Esophagus (tissue), 2 donors: ENCODE measurements around the gene CATSPER1. TPM values are rescaled to one million over a fixed set of nuclear protein-coding genes. Genes with fewer than 3 reads are reported as not detected.
"Not testable (repeated sequence)": the region's sequence is repeated elsewhere in the genome, so short reads cannot be mapped to it uniquely, and the experiment has no call there.

ENCODE experiments used
- H3K27ac ChIP-seq, 2 donors: one replicate each; pipeline ENCODE4 v1.5.1; 2013; ENCODE audit warnings: low read depth in 2 of 2, mild to moderate bottlenecking in 2 of 2, inconsistent platforms in 1 of 2, low read length in 1 of 2, moderate library complexity in 1 of 2
- H3K27me3 ChIP-seq, 2 donors: one replicate each; pipeline ENCODE4 v1.6.1; 2013; ENCODE audit warnings: low read length in 2 of 2, control low read depth in 1 of 2, mild to moderate bottlenecking in 1 of 2; ENCODE audit not compliant: insufficient read depth in 2 of 2, control insufficient read depth in 1 of 2
- H3K36me3 ChIP-seq, 2 donors: one replicate each; pipeline ENCODE4 v1.6.1; 2013; ENCODE audit warnings: low read length in 1 of 2; ENCODE audit not compliant: control insufficient read depth in 2 of 2, insufficient read depth in 2 of 2
- H3K4me1 ChIP-seq, 2 donors: one replicate each; pipeline ENCODE4 v1.6.1; 2013; ENCODE audit warnings: low read length in 1 of 2; ENCODE audit not compliant: control insufficient read depth in 2 of 2, insufficient read depth in 2 of 2
- H3K4me3 ChIP-seq, 2 donors: one replicate each; pipeline ENCODE4 v1.5.1; 2013; ENCODE audit warnings: low read length in 2 of 2, mild to moderate bottlenecking in 2 of 2, low read depth in 1 of 2, moderate library complexity in 1 of 2
- H3K9me3 ChIP-seq, 2 donors: one replicate each; pipeline ENCODE4 v1.6.1; 2013; ENCODE audit warnings: mild to moderate bottlenecking in 2 of 2, low read depth in 1 of 2, low read length in 1 of 2, moderate library complexity in 1 of 2; ENCODE audit not compliant: control insufficient read depth in 2 of 2, insufficient read depth in 1 of 2
- WGBS, 2 donors: extraction: QIAGEN DNeasy Blood & Tissue Kit; methylation state at CpG; one replicate each; pipeline ENCODE4 v1.1.7; 2013; 5-methylcytosine and 5-hydroxymethylcytosine counted together
- polyA plus RNA-seq, 2 donors: library from polyadenylated mRNA; stranded (reverse); fragments of 200-250 nt; gene quantifications; one replicate each; pipeline ENCODE4 v1.2.3, GENCODE V29; 2013
- donor health status: healthy with polysubstance abuse.
- donor health status: Bipolar disorder and iron deficiency.

Gene CATSPER1
- polyA plus RNA-seq, 2 donors: 0.05 to 0.06 TPM

DNA sequence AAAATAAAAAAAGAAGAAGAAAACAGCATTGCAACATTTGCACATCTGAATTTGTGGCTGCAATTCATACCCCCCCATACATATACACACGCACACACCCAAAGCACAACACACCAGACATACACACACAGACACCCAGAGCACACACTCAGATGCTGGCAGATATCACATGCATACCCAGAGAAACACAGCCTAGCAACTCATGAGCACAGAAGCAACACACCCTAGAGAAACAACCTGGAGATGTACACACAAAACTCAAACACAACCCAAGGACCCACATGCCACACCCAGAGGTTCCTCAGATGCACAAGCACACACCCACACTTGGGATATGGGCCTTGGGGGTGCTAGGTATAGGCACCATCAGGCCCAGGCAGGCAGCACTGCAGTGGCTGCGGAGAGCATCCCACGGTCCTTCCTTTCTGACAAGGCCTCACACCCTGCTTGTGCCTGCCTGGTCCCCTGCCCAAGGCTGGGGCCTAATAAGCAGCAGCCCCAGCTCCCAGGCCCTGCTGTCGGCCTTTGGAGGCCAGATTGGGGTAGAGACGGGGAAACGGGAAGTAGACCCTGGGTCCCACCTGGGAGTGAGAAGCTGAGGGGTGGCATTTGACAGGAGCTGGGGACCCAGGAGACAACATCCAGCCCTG is 11.3 kb downstream of the CATSPER1 start:
- H3K27ac ChIP-seq: no peak overlapping the region
- WGBS, 2 donors: 91 to 93% methylated on average over 6 of the region's 6 CpGs

DNA sequence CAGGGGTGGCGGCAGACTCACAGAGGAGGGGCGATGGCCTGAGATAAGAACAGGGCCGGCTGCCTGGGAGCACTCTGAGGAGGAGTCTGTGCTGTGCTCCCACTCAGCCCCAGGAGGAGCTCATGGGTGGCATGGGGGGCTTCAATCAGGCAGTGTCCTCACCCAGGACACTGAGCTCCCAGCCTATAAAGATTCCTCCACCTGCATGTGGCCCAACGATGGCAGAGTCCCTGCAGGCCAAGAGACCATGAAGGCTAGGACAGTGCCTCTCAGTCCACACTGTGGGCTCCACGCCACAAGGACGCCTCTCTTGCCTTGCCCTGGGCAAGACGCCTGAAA is 12.5 kb downstream of the CATSPER1 start:
- no peaks in the 10 kb centered on the region for H3K9me3 ChIP-seq
- peaks cover 2 to 3% of the 10 kb centered on the region in 2 donors for H3K4me1 ChIP-seq
- H3K36me3 ChIP-seq: no peaks in the 10 kb centered on the region
- H3K27ac ChIP-seq: no peak overlapping the region
- H3K4me3 ChIP-seq: no peak overlapping the region
- 73 to 74% methylated on average over 7 of the region's 7 CpGs for WGBS, 2 donors
- no peaks in the 10 kb centered on the region for H3K27me3 ChIP-seq

More for the DNA sequence above, 11.3 kb downstream of the CATSPER1 start:
- peaks cover 2 to 3% of the 10 kb centered on the region in 2 donors for H3K4me1 ChIP-seq
- no peaks in the 10 kb centered on the region for H3K9me3 ChIP-seq
- H3K4me3 ChIP-seq: no peak overlapping the region
- H3K27me3 ChIP-seq: no peaks in the 10 kb centered on the region
- no peaks in the 10 kb centered on the region for H3K36me3 ChIP-seq

GRCh38 chr11:66012946-66013761 is 13.1 kb downstream of the CATSPER1 start:
- WGBS, 2 donors: 53% methylated on average over 12 of the region's 12 CpGs
- no peaks in the 10 kb centered on the region for H3K36me3 ChIP-seq
- H3K27ac ChIP-seq: peak overlapping the region; percentile 43 to 90
- H3K9me3 ChIP-seq: no peaks in the 10 kb centered on the region
- H3K27me3 ChIP-seq: no peaks in the 10 kb centered on the region
- peaks cover 2 to 3% of the 10 kb centered on the region in 2 donors for H3K4me1 ChIP-seq
- H3K4me3 ChIP-seq: peak overlapping the region; percentile 15 to 42

- H3K4me3 ChIP-seq: peak overlapping the region; percentile 42 to 46
- no peaks in the 10 kb centered on the region for H3K36me3 ChIP-seq
- H3K27ac ChIP-seq: peak overlapping the region; percentile 85 to 90
- H3K4me1 ChIP-seq: peaks cover 2 to 3% of the 10 kb centered on the region in 2 donors
- 57 to 59% methylated on average over 11 of the region's 12 CpGs for WGBS, 2 donors
- H3K9me3 ChIP-seq: no peaks in the 10 kb centered on the region
- H3K27me3 ChIP-seq: no peaks in the 10 kb centered on the region
Observed at GRCh38 chr11:66012371-66012945, 13.8 kb downstream of the CATSPER1 start.

DNA sequence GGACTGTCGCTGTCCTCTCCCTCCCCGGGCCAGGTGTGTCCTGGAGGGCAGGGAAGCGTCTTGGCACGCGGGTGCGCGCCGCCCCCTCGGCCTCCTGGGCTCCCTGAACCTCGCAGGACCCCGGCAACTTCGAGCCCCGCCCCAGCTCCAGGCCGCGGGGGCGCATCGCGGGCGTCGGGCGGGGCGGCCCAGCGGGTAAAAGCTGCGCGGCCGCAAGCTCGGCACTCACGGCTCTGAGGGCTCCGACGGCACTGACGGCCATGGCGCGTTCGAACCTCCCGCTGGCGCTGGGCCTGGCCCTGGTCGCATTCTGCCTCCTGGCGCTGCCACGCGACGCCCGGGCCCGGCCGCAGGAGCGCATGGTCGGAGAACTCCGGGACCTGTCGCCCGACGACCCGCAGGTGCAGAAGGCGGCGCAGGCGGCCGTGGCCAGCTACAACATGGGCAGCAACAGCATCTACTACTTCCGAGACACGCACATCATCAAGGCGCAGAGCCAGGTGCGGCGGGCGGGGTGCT is 14.4 kb downstream of the CATSPER1 start, which contains the start of gene CST6:
TSS of gene CST6 (plus strand) at position 224 of the 519 bp plus-strand sequence. CDS start at position 261, 37 bp downstream.
- H3K36me3 ChIP-seq: no peaks in the 10 kb centered on the region
- H3K4me3 ChIP-seq: peak within 1 kb of the TSS; percentile 42 to 46
- H3K27ac ChIP-seq: peak within 1 kb of the TSS; percentile 85 to 90
- no peaks in the 10 kb centered on the region for H3K27me3 ChIP-seq
- no peaks in the 10 kb centered on the region for H3K9me3 ChIP-seq
- 5 to 6% methylated on average over 55 to 61 of the region's 61 CpGs for WGBS, 2 donors
- peaks cover 2 to 3% of the 10 kb centered on the region in 2 donors for H3K4me1 ChIP-seq

GRCh38 chr11:66011239-66011784 is 15.0 kb downstream of the CATSPER1 start:
- Histone ChIP-seq H3K9me3 (no peaks in the 10 kb centered on the region), H3K4me1 (peaks cover 2 to 3% of the 10 kb centered on the region in 2 donors), H3K27me3 (no peaks in the 10 kb centered on the region), H3K4me3 (peak overlapping the region; percentile 42 to 46), H3K27ac (peak overlapping the region; percentile 85 to 90), H3K36me3 (no peaks in the 10 kb centered on the region)
- WGBS, 2 donors: 43 to 48% methylated on average over 12 to 14 of the region's 14 CpGs

- not testable (repeated sequence) for H3K4me1 ChIP-seq, H3K4me3 ChIP-seq, H3K27me3 ChIP-seq, H3K9me3 ChIP-seq, H3K36me3 ChIP-seq, H3K27ac ChIP-seq
- 60 to 79% methylated on average over 4 of the region's 4 CpGs for WGBS, 2 donors
Observed at GRCh38 chr11:66010036-66010435, 16.2 kb downstream of the CATSPER1 start.

- no peaks in the 10 kb centered on the region for H3K9me3 ChIP-seq
- H3K27me3 ChIP-seq: no peaks in the 10 kb centered on the region
- 39 to 48% methylated on average over 10 of the region's 10 CpGs for WGBS, 2 donors
- H3K4me1 ChIP-seq: peaks cover 3% of the 10 kb centered on the region in 2 donors
- H3K36me3 ChIP-seq: peaks cover 0 to 4% of the 10 kb centered on the region in 2 donors
- peak overlapping the region in 1 of 2 donors; percentile 29 for H3K27ac ChIP-seq
- no peak overlapping the region for H3K4me3 ChIP-seq
Observed at GRCh38 chr11:66008468-66009101, 17.7 kb downstream of the CATSPER1 start.

DNA sequence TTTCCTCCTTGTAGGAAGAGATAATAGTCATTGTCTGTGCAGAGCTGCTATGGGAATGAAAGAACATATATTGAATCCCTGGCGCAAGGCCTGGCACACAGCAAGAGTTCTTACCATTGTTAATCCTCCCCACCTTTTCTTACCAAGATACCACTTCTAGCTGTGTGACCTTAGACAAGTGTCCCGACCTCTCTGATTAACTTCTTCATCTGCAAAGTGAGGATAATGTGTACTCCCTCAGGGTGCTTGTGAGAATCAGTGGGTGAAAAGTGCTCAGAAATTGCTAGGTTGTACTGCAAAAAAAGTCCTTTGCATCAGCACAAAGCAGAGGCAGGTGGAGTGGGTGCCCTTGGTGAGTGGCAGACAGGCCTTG is 18.2 kb downstream of the CATSPER1 start:
- Histone ChIP-seq H3K36me3 (peaks cover 0 to 4% of the 10 kb centered on the region in 2 donors), H3K4me3 (no peak overlapping the region), H3K9me3 (no peaks in the 10 kb centered on the region), H3K27me3 (no peaks in the 10 kb centered on the region), H3K27ac (peak overlapping the region in 1 of 2 donors; percentile 29), H3K4me1 (peaks cover 6% of the 10 kb centered on the region in 2 donors)
- WGBS, 2 donors: 84 to 87% methylated on average over 2 of the region's 2 CpGs
